HG03108 (cell line): ENCODE measurements around the gene DIP2C.
A peak's percentile ranks its signal among the peaks of the same experiment; 100 is the strongest.
"Not testable (repeated sequence)": the region's sequence is repeated elsewhere in the genome, so short reads cannot be mapped to it uniquely, and the experiment has no call there.

Experiments used
- ATAC-seq: cut with Tn5 transposase; IDR thresholded peaks from one replicate; pipeline ENCODE4 v1.9.1; 2021; ENCODE audit warnings: moderate library complexity; ENCODE audit not compliant: unreplicated experiment

The DIP2C gene

GRCh38 chr10:474406-474805, 215.1 kb downstream of the DIP2C start:
- ATAC-seq, result no peak

GRCh38 chr10:472241-472910, 217.1 kb downstream of the DIP2C start:
- ATAC-seq, result no peak

- no peak for ATAC-seq
These were observed 219.0 kb downstream of the DIP2C start for GRCh38 chr10:470339-471003.

- ATAC-seq, result no peak
These were observed 219.5 kb downstream of the DIP2C start for GRCh38 chr10:469947-470338.

GRCh38 chr10:459743-460142, 229.7 kb downstream of the DIP2C start:
- no peak for ATAC-seq

GRCh38 chr10:458421-458851, 231.0 kb downstream of the DIP2C start:
- no peak for ATAC-seq

GRCh38 chr10:456486-456885, 233.0 kb downstream of the DIP2C start:
- ATAC-seq, result no peak

GRCh38 chr10:454860-455259, 234.6 kb downstream of the DIP2C start:
- ATAC-seq, result no peak

GRCh38 chr10:453647-454046, 235.8 kb downstream of the DIP2C start:
- no peak for ATAC-seq

- no peak for ATAC-seq
These were observed 236.7 kb downstream of the DIP2C start for GRCh38 chr10:452512-453426.

- ATAC-seq, result no peak
These were observed 237.6 kb downstream of the DIP2C start for GRCh38 chr10:451856-452255.

- ATAC-seq, result peak; percentile 88
These were observed 238.4 kb downstream of the DIP2C start for GRCh38 chr10:451021-451471.

- ATAC-seq, result no peak
These were observed 239.0 kb downstream of the DIP2C start for GRCh38 chr10:450463-450862.

GRCh38 chr10:449331-449730, 240.1 kb downstream of the DIP2C start:
- ATAC-seq, result not testable (repeated sequence)

- ATAC-seq, result no peak
These were observed 246.0 kb downstream of the DIP2C start for GRCh38 chr10:443459-443858.

- no peak for ATAC-seq
These were observed 247.3 kb downstream of the DIP2C start for GRCh38 chr10:442209-442608.

GRCh38 chr10:441659-442058, 247.8 kb downstream of the DIP2C start:
- no peak for ATAC-seq

GRCh38 chr10:440127-440526, 249.3 kb downstream of the DIP2C start:
- no peak for ATAC-seq

GRCh38 chr10:437698-438490, 251.6 kb downstream of the DIP2C start:
- no peak for ATAC-seq

- ATAC-seq, result no peak
These were observed 252.4 kb downstream of the DIP2C start for GRCh38 chr10:436911-437665.
